Measurements from ENCODE around the gene PARD3B. TPM values are rescaled to one million over a fixed set of nuclear protein-coding genes. Genes with fewer than 3 reads are reported as not detected.

The PARD3B gene
- total and polyA plus RNA-seq, 2 of the 13 experiments (the other 11 are each of a cell fraction or from before 2014, with no cell fraction given) = 0.71 to 2.3 TPM

GRCh38 chr2:204498291-204498690 is 47.0 kb upstream of the PARD3B start:
- no TSS peak for BruUV-seq (replicated peaks)
- FAIRE-seq (no peak), ATAC-seq (no peak), DNase-seq (ENCODE audit: low spot score) (no peak)
- H3K4me1 ChIP-seq (ENCODE audit: insufficient read depth, low read length) = no peaks in the 10 kb centered on the region
- H4K20me1 ChIP-seq (ENCODE audit: insufficient read depth, low read length) = no peaks in the 10 kb centered on the region
- intact Hi-C loops (cut with micrococcal nuclease; ENCODE audit: unreplicated experiment) = no loop called here
- 0 out of 2 replicates have a peak, but pooled peaks have one; percentile 11 for TF ChIP-seq MNT (IDR thresholded peaks at IDR 0.05)
- no peak for TF ChIP-seq ZMYM2 (CRISPR knock-in tag; IDR thresholded peaks at IDR 0.05)
- no peaks in the 10 kb centered on the region for H3K9me3 ChIP-seq (ENCODE audit: low read length)
- H3K79me2 ChIP-seq (ENCODE audit: insufficient read depth, low read length) = no peaks in the 10 kb centered on the region
- H3K4me2 ChIP-seq (ENCODE audit: low read depth, low read length) = no peak overlapping the region
- H3K27me3 ChIP-seq (ENCODE audit: control insufficient read depth in 1 of 2, insufficient read depth in 2 of 2, low read length in 2 of 2) = no peaks in the 10 kb centered on the region
- CTCF ChIA-PET (ENCODE audit: low intra/inter-chr PET ratio, low total read pairs) = no interaction called here
- no peak overlapping the region for H3K27ac ChIP-seq (ENCODE audit: extremely low read length, insufficient read depth, low read length)
- in situ Hi-C loops (cut with HindIII; ENCODE audit: extremely low pct_ligation_motif_present, low pct_unique_long_range_greater_than_20kb) = no loop called here
- H3K36me3 ChIP-seq (replicated peaks in 1 of 2; ENCODE audit: control insufficient read depth in 1 of 2, insufficient read depth in 2 of 2, low read length in 2 of 2) = no peaks in the 10 kb centered on the region
- POLR2A ChIA-PET = no interaction called here
- H3K9ac ChIP-seq (ENCODE audit: insufficient read depth, low read depth, low read length) = no peak overlapping the region
- 32% methylated on average over 3 of the region's 3 CpGs for WGBS (ENCODE audit: low lambda C conversion rate)
- no peak overlapping the region for H2AFZ ChIP-seq (ENCODE audit: low read length)
- no peak overlapping the region for H3K4me3 ChIP-seq (replicated peaks in 1 of 3; ENCODE audit: insufficient read depth in 1 of 3, low read depth in 2 of 3, low read length in 3 of 3)

GRCh38 chr2:204503869-204504268 is 41.4 kb upstream of the PARD3B start:
- Histone ChIP-seq H3K27me3 (ENCODE audit: control insufficient read depth in 1 of 2, insufficient read depth in 2 of 2, low read length in 2 of 2) (no peaks in the 10 kb centered on the region), H3K27ac (ENCODE audit: extremely low read length, insufficient read depth, low read length) (no peak overlapping the region), H3K4me1 (ENCODE audit: insufficient read depth, low read length) (peaks cover 16% of the 10 kb centered on the region), H4K20me1 (ENCODE audit: insufficient read depth, low read length) (no peaks in the 10 kb centered on the region), H2AFZ (ENCODE audit: low read length) (no peak overlapping the region), H3K9ac (ENCODE audit: insufficient read depth, low read depth, low read length) (no peak overlapping the region), H3K9me3 (ENCODE audit: low read length) (no peaks in the 10 kb centered on the region), H3K79me2 (ENCODE audit: insufficient read depth, low read length) (no peaks in the 10 kb centered on the region), H3K4me3 (replicated peaks in 1 of 3; ENCODE audit: insufficient read depth in 1 of 3, low read depth in 2 of 3, low read length in 3 of 3) (no peak overlapping the region), H3K4me2 (ENCODE audit: low read depth, low read length) (no peak overlapping the region), H3K36me3 (replicated peaks in 1 of 2; ENCODE audit: control insufficient read depth in 1 of 2, insufficient read depth in 2 of 2, low read length in 2 of 2) (no peaks in the 10 kb centered on the region)
- ATAC-seq (no peak), FAIRE-seq (no peak), DNase-seq (ENCODE audit: low spot score) (no peak)
- in situ Hi-C loops (cut with HindIII; ENCODE audit: extremely low pct_ligation_motif_present, low pct_unique_long_range_greater_than_20kb) = no loop called here
- TF ChIP-seq ZNF775 (CRISPR knock-in tag; IDR thresholded peaks at IDR 0.05; ENCODE audit: borderline replicate concordance) (no peak), CREB1 (IDR thresholded peaks at IDR 0.05) (peak; percentile 77), CREB1 (CRISPR knock-in tag; IDR thresholded peaks at IDR 0.05) (no peak), MXD4 (CRISPR knock-in tag; IDR thresholded peaks at IDR 0.05) (no peak), KMT2B (CRISPR knock-in tag; IDR thresholded peaks at IDR 0.05) (no peak), ZKSCAN8 (CRISPR knock-in tag; IDR thresholded peaks at IDR 0.05; ENCODE audit: borderline replicate concordance) (no peak)
- intact Hi-C loops (cut with micrococcal nuclease; ENCODE audit: unreplicated experiment) = no loop called here
- 11% methylated on average over 2 of the region's 2 CpGs for WGBS (ENCODE audit: low lambda C conversion rate)
- CTCF ChIA-PET (ENCODE audit: low intra/inter-chr PET ratio, low total read pairs) = no interaction called here
- no TSS peak for BruUV-seq (replicated peaks)
- POLR2A ChIA-PET = no interaction called here

Data from HepG2 (cell line).